Measurements from ENCODE around the gene SLC8A3. TPM values are rescaled to one million over a fixed set of nuclear protein-coding genes. Genes with fewer than 3 reads are reported as not detected.

The SLC8A3 gene
- total RNA-seq, 1 experiment from 2014 or later: 0.13 TPM

GRCh38 chr14:70059545-70059944 is 129.2 kb downstream of the SLC8A3 start:
- Histone ChIP-seq H4K91ac (ENCODE audit: insufficient read length, low read depth, low read length) (no peak overlapping the region), H3K14ac (ENCODE audit: insufficient read depth, low read length) (no peak overlapping the region), H3K27me3 (ENCODE audit: insufficient read depth, low read length) (no peaks in the 10 kb centered on the region), H3K23ac (ENCODE audit: insufficient read length, low read depth, low read length) (no peak overlapping the region), H2AFZ (ENCODE audit: low read length) (no peak overlapping the region), H2BK5ac (ENCODE audit: insufficient read length, low read length) (no peak overlapping the region), H3K9me3 (ENCODE audit: control insufficient read depth, low read depth, low read length) (no peaks in the 10 kb centered on the region), H3K79me1 (ENCODE audit: insufficient read depth, low read depth, low read length, poor library complexity, severe bottlenecking) (no peaks in the 10 kb centered on the region), H2BK12ac (ENCODE audit: insufficient read length, low read depth, low read length) (no peak overlapping the region), H3T11ph (ENCODE audit: low read length) (no peak overlapping the region), H2BK120ac (ENCODE audit: low read depth, low read length, poor library complexity, severe bottlenecking) (no peak overlapping the region), H4K20me1 (ENCODE audit: control insufficient read depth, insufficient read depth, insufficient read length) (no peaks in the 10 kb centered on the region), H3K9ac (ENCODE audit: extremely low read depth, insufficient read length, low read length) (no peak overlapping the region), H3K79me2 (ENCODE audit: insufficient read depth, low read length) (no peaks in the 10 kb centered on the region), H3K4me2 (ENCODE audit: insufficient read depth, insufficient read length, low read length) (no peak overlapping the region), H4K8ac (replicated peaks; ENCODE audit: insufficient read length, low read depth, low read length) (no peak overlapping the region), H3K23me2 (ENCODE audit: insufficient read length, low read depth, low read length, poor library complexity, severe bottlenecking) (no peaks in the 10 kb centered on the region), H3K4ac (ENCODE audit: low read depth, low read length) (no peak overlapping the region), H4K5ac (ENCODE audit: insufficient read length, low read depth, low read length) (no peak overlapping the region), H2BK20ac (ENCODE audit: low read depth, low read length, poor library complexity, severe bottlenecking) (no peak overlapping the region), H3K56ac (ENCODE audit: insufficient read length, low read depth, low read length) (no peak overlapping the region), H3K4me1 (ENCODE audit: insufficient read depth, low read length) (no peaks in the 10 kb centered on the region; the same call in 1 of the 2 replicates), H3K27ac (ENCODE audit: insufficient read length, low read depth, low read length) (no peak overlapping the region), H2BK15ac (ENCODE audit: low read depth, low read length) (no peak overlapping the region), H3K18ac (ENCODE audit: insufficient read length, low read depth, low read length) (no peak overlapping the region), H2AK5ac (ENCODE audit: insufficient read length, low read length) (no peak overlapping the region)
- Mint-ChIP-seq H3K4me3 (no peak overlapping the region), H3K4me1 (peaks cover 9 to 15% of the 10 kb centered on the region in 2 experiments), H3K27me3 (ENCODE audit: low read depth) (peaks cover 7% of the 10 kb centered on the region; the same call in 1 of the 2 replicates), H3K27ac (no peak overlapping the region), H3K9me3 (no peaks in the 10 kb centered on the region), H3K36me3 (ENCODE audit: insufficient read depth in 1 of 3, low read depth in 3 of 3) (no peaks in the 10 kb centered on the region)
- DNase-seq: no peak
- no CpG with 5 or more reads among the region's 2 CpGs for WGBS (ENCODE audit: extremely low coverage, insufficient read length, low lambda C conversion rate)
- TF ChIP-seq CTCF (conservative IDR thresholded peaks at IDR 0.05): no peak

Measured in H9 (cell line).